A549 (cell line): ENCODE data around the gene LOXL4. TPM values are rescaled to one million over a fixed set of nuclear protein-coding genes. Genes with fewer than 3 reads are reported as not detected.
A peak's percentile ranks its signal among the peaks of the same experiment; 100 is the strongest.

Source experiments
- ATAC-seq, 2 experiments: fragments of 200-7000 bp in 1 of 2; fragments of >200 bp in 1 of 2; cut with Nextera tagmentation in 1 of 2; cut with Tn5 transposase in 1 of 2; 3 replicates each; pipeline versions ENCODE4 v1.8.0 to v1.9.1; 2018 to 2020; ENCODE audit warnings: mild to moderate bottlenecking in 1 of 2, moderate library complexity in 1 of 2
- CTCF ChIA-PET: fragments of 300-600 bp; sonication (Branson Sonifier 250); formaldehyde crosslinking; extraction: SDS; loops from one replicate; lab custom pipeline; 2021; ENCODE audit warnings: antibody characterized with exemption, inconsistent platforms; lab: Yijun Ruan, JAX
- POLR2A ChIA-PET: fragments of 350-600 bp; formaldehyde crosslinking; extraction: SDS; loops from one replicate; lab custom pipeline; 2021; ENCODE audit warnings: antibody characterized with exemption, inconsistent platforms; lab: Yijun Ruan, JAX
- DNase-seq, 2 experiments: peaks; one replicate each; pipeline versions ENCODE4 v3.0.0 to v3.0.0-alpha.2; 2011 to 2016; ENCODE audit warnings: low read depth in 1 of 2, low spot score in 1 of 2
- FAIRE-seq: peaks from 2 replicates; lab custom pipeline; 2011; peaks lifted over from hg19 to GRCh38; lab: Jason Lieb, UNC
- H3K27ac ChIP-seq, 2 experiments: fragments of >200 bp; sonication (Bioruptor Twin); formaldehyde crosslinking; 3 replicates each; pipeline ENCODE4 v1.5.1; 2016 to 2017
- H3K4me1 ChIP-seq: fragments of >200 bp; sonication (Bioruptor Twin); formaldehyde crosslinking; 3 replicates; pipeline ENCODE4 v1.6.1; 2016
- H3K4me2 ChIP-seq: fragments of >200 bp; sonication (Bioruptor Twin); formaldehyde crosslinking; 3 replicates; pipeline ENCODE4 v1.6.1; 2016
- H3K4me3 ChIP-seq: fragments of >200 bp; sonication (Bioruptor Twin); formaldehyde crosslinking; 3 replicates; pipeline ENCODE4 v1.5.1; 2016
- H3K9me3 ChIP-seq: fragments of >200 bp; sonication (Bioruptor Twin); formaldehyde crosslinking; 3 replicates; pipeline ENCODE4 v1.6.1; 2016
- BHLHE40 ChIP-seq: IDR thresholded peaks from 2 replicates; pipeline ENCODE4 v1.6.1; 2012; ENCODE audit warnings: low read depth, low read length, inconsistent platforms
- ESRRA ChIP-seq: fragments of 150-350 bp; IDR thresholded peaks from 2 replicates; pipeline ENCODE4 v1.6.1; 2014; ENCODE audit warnings: mild to moderate bottlenecking, low read length, borderline replicate concordance
- FOSB ChIP-seq: fragments of 250-450 bp; sonication (Bioruptor Pico); IDR thresholded peaks from 2 replicates; pipeline ENCODE4 v1.5.0; 2020; ENCODE audit warnings: mild to moderate bottlenecking, moderate library complexity
- HOXB13 ChIP-seq: fragments of 250-450 bp; sonication (Bioruptor Pico); IDR thresholded peaks from 2 replicates; pipeline ENCODE4 v1.5.0; 2020; ENCODE audit warnings: low read depth, mild to moderate bottlenecking, moderate library complexity
- JUN ChIP-seq, 2 experiments: fragments of >200 bp; sonication (Bioruptor Twin); formaldehyde crosslinking; IDR thresholded peaks; 2 replicates in 1 of 2; 3 replicates in 1 of 2; pipeline ENCODE4 v1.6.1; 2016 to 2017
- JUNB ChIP-seq: fragments of >200 bp; sonication (Bioruptor Twin); formaldehyde crosslinking; IDR thresholded peaks from 2 replicates; pipeline ENCODE4 v1.6.1; 2016
- KDM1A ChIP-seq: fragments of 200-600 bp; sonication (generic); IDR thresholded peaks from 2 replicates; pipeline ENCODE4 v1.6.1; 2016; ENCODE audit warnings: low read depth, mild to moderate bottlenecking
- KDM5A ChIP-seq: fragments of 200-600 bp; sonication (generic); IDR thresholded peaks from 2 replicates; pipeline ENCODE4 v1.6.1; 2016; ENCODE audit warnings: antibody characterized with exemption, mild to moderate bottlenecking
- MAFK ChIP-seq: fragments of 450-650 bp; IDR thresholded peaks from 2 replicates; pipeline ENCODE4 v1.6.1; 2014; ENCODE audit not compliant: partially characterized antibody
- MAZ ChIP-seq: fragments of 150-350 bp; IDR thresholded peaks from 2 replicates; pipeline ENCODE4 v1.6.1; 2014; ENCODE audit warnings: antibody characterized with exemption, low read depth, low read length, borderline replicate concordance
- NFE2L2 ChIP-seq: fragments of 150-350 bp; conservative IDR thresholded peaks from 2 replicates; pipeline ENCODE4 v1.6.1; 2014; ENCODE audit warnings: low read length
- NPAS2 ChIP-seq: fragments of 250-450 bp; sonication (Bioruptor Pico); IDR thresholded peaks from 2 replicates; pipeline ENCODE4 v1.8.0; 2022; ENCODE audit warnings: mild to moderate bottlenecking, moderate library complexity, borderline replicate concordance
- PHF8 ChIP-seq: fragments of 200-600 bp; sonication (generic); IDR thresholded peaks from 2 replicates; pipeline ENCODE4 v1.6.1; 2016; ENCODE audit warnings: low read depth, mild to moderate bottlenecking, antibody characterized with exemption, moderate library complexity, borderline replicate concordance
- POLR2AphosphoS2 ChIP-seq: conservative IDR thresholded peaks from 2 replicates; pipeline ENCODE4 v1.6.1; 2012; ENCODE audit warnings: low read length, improper control_type of control experiment, inconsistent platforms
- RAD21 ChIP-seq, 2 experiments: fragments of >200 bp in 1 of 2; sonication (Bioruptor Twin) in 1 of 2; formaldehyde crosslinking in 1 of 2; IDR thresholded peaks in 1 of 2; conservative IDR thresholded peaks in 1 of 2; 2 replicates in 1 of 2; 3 replicates in 1 of 2; pipeline ENCODE4 v1.6.1; 2012 to 2018; ENCODE audit warnings: inconsistent platforms in 1 of 2
- SMC3 ChIP-seq: fragments of >200 bp; sonication (Bioruptor Twin); formaldehyde crosslinking; IDR thresholded peaks from 3 replicates; pipeline ENCODE4 v1.6.1; 2018; ENCODE audit warnings: inconsistent platforms
- TP53 ChIP-seq: fragments of 250-450 bp; sonication (Bioruptor Pico); IDR thresholded peaks from 2 replicates; pipeline ENCODE4 v1.5.0; 2021; ENCODE audit warnings: mild to moderate bottlenecking, moderate library complexity
- ZC3H11A ChIP-seq: fragments of 450-650 bp; IDR thresholded peaks from 2 replicates; pipeline ENCODE4 v1.6.1; 2014; ENCODE audit warnings: antibody characterized with exemption, mild to moderate bottlenecking
- ZFP36 ChIP-seq: fragments of 450-650 bp; IDR thresholded peaks from 2 replicates; pipeline ENCODE4 v1.6.1; 2014; ENCODE audit warnings: borderline replicate concordance; ENCODE audit not compliant: partially characterized antibody
- WGBS: methylation state at CpG from one replicate; pipeline ENCODE4 v1.1.6; 2017; ENCODE audit errors: missing lambda C conversion rate; 5-methylcytosine and 5-hydroxymethylcytosine counted together
- polyA plus RNA-seq, 4 experiments: library from polyadenylated mRNA; depleted of rRNA in 3 of 4; stranded (reverse); fragments of >200 nt; fragmentation: RNase III in 1 of 4; extraction: RNeasy Plus Mini Kit Qiagen cat#74134 plus additional on column Dnase treatment in 1 of 4; gene quantifications; 2 replicates in 3 of 4; 3 replicates in 1 of 4; pipeline ENCODE4 v1.2.3, GENCODE V29; 2011 to 2017
- TF ChIP-seq, protein P1 (sequence below): IDR thresholded peaks from 2 replicates; pipeline ENCODE4 v1.6.1; 2012
- TF ChIP-seq, protein P2 (sequence below): fragments of >200 bp; sonication (Bioruptor Twin); formaldehyde crosslinking; IDR thresholded peaks from 2 replicates; pipeline ENCODE4 v1.6.1; 2016
- TF ChIP-seq, protein P3 (sequence below): fragments of 250-450 bp; sonication (Bioruptor Pico); IDR thresholded peaks from 2 replicates; pipeline ENCODE4 v1.5.0; 2021; ENCODE audit warnings: mild to moderate bottlenecking, moderate library complexity, borderline replicate concordance
- TF ChIP-seq, protein P4 (sequence below): fragments of >200 bp; sonication (Bioruptor Twin); formaldehyde crosslinking; IDR thresholded peaks from 3 replicates; pipeline ENCODE4 v1.5.1; 2016

The LOXL4 gene
- polyA plus RNA-seq, 2 of the 4 experiments (the other 2 are of a cell fraction) = 1.6 to 2.1 TPM

DNA sequence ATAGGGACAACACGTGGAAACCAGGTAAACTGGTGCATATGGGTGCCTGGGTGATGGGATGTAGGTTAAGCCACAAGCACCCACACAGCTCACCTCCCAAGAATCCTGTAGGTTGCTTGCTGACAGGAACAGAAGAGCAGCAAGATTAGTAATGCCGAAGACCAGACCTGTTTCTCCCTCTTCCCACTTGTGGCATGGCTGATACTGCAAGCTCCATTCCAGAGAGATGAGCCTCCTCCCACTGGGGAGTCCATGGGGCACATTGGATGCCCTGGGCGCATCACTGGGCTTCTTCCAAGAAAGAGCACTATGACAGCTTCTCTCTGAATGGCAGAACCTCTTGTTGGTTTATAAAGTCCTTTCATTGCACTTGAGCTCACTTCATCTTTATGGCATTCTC, 44.4 kb upstream of the LOXL4 start:
- H3K27ac ChIP-seq = no peak overlapping the region
- POLR2A ChIA-PET = no interaction called here
- H3K9me3 ChIP-seq = no peaks in the 10 kb centered on the region
- TF ChIP-seq, protein P1, sequence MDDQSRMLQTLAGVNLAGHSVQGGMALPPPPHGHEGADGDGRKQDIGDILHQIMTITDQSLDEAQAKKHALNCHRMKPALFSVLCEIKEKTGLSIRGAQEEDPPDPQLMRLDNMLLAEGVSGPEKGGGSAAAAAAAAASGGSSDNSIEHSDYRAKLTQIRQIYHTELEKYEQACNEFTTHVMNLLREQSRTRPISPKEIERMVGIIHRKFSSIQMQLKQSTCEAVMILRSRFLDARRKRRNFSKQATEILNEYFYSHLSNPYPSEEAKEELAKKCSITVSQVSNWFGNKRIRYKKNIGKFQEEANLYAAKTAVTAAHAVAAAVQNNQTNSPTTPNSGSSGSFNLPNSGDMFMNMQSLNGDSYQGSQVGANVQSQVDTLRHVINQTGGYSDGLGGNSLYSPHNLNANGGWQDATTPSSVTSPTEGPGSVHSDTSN = no peak
- no peak for TF ChIP-seq ESRRA
- no peak for TF ChIP-seq JUNB
- no peak for TF ChIP-seq FOSB (CRISPR knock-in tag)
- TF ChIP-seq NFE2L2 = no peak
- no peak for TF ChIP-seq NPAS2 (CRISPR knock-in tag)
- TF ChIP-seq MAZ = no peak
- TF ChIP-seq ZFP36 = no peak
- TF ChIP-seq KDM1A = no peak
- CTCF ChIA-PET = interaction anchor here (0.9 to 3.2 kb wide), 8 partner anchors 11 to 521 kb away, joined by 3 to 15 read pairs (median 4); no protein-coding TSS in a partner anchor
- ATAC-seq = no peak
- no peak overlapping the region for H3K4me3 ChIP-seq
- no peaks in the 10 kb centered on the region for H3K4me1 ChIP-seq
- H3K4me2 ChIP-seq = no peak overlapping the region
- FAIRE-seq = no peak
- DNase-seq = no peak
- WGBS = 44% methylated on average over 3 of the region's 3 CpGs

DNA sequence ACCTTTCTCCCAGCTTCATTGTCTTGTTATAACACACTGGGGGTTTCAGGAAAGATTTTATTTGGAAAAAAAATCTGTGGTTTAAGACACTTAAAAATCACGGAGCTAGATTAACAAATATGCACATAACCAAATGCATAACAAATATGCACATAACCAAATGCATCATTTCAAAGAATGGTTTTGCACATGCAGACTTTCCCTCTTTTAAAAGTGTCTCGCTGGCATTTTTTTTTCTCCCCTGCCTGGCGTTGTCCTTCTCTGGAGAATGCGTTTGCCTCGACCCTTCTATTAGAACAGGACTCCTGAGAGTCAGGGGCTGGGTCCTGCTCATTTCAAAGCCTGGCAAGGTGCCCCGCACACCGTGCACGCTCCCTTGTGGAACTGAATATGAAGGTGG, 42.7 kb upstream of the LOXL4 start:
- H3K4me2 ChIP-seq = no peak overlapping the region
- ChIA-PET CTCF (interaction anchor here (1.5 to 3.8 kb wide), 13 partner anchors 11 to 156 kb away, joined by 3 to 68 read pairs (median 11); no protein-coding TSS in a partner anchor), POLR2A (no interaction called here)
- no peaks in the 10 kb centered on the region for H3K9me3 ChIP-seq
- ATAC-seq (no peak), DNase-seq (no peak)
- H3K27ac ChIP-seq = no peak overlapping the region
- no peak overlapping the region for H3K4me3 ChIP-seq
- TF ChIP-seq NPAS2 (CRISPR knock-in tag) (no peak), ZFP36 (no peak), MAFK (no peak), JUN (IDR thresholded peaks at IDR 0.05) (no peak), BHLHE40 (no peak)
- TF ChIP-seq, all 56 proteins: peak for 0
- FAIRE-seq = no peak
- H3K4me1 ChIP-seq = no peaks in the 10 kb centered on the region
- WGBS = 81% methylated on average over 8 of the region's 8 CpGs

DNA sequence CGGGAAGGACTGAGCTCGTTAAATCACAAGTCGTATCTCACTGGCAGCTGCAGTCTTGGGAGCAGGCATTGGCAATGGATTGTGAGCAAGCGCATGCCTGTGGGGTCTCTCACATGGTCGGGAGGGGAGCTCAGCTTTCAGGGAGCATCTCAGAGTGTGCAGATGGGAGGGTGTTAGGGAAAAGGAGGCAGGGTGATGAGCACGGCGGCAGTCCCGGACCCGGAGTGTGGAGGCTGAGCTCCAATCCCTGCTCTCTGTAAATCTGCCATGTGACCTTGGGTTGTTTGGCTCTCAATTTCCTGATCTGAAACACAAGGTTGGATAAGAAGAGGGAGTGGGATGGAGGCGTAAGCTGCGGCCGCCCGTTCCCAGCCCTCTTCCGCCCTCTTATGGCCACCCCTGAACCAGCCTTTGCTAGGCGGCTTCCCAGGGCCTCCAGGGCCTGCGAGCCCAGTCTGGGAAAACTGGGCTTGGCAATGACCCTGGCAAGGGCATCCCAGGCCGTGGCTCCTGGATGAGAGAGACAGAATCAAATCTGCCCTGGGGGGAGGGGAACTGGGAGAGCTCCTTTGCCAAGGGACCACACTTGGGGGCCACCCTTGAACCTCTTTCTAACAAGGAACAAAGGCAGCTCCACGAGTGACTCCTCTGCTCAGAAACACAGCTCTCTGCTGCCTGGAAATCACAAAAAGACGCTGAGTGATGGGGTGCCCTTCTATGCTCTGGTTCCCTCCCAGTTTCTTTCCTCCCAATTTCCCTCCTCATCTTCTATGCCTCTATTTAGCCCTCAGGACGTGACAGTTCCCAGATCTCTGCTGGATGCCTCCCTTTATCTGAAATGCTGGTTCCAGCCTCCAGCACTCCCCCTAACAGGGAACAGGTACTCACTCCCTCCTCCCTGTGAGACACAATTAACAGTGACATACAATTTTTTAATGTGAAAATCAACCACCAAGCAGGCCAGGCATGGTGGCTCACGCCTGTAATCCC, 41.7 kb upstream of the LOXL4 start:
- no peaks in the 10 kb centered on the region for H3K9me3 ChIP-seq
- peak overlapping the region; percentile 53 for H3K4me2 ChIP-seq
- no peaks in the 10 kb centered on the region for H3K4me1 ChIP-seq
- DNase-seq = peak; percentile 68 to 89
- peak; percentile 95 to 99 for ATAC-seq
- H3K4me3 ChIP-seq = no peak overlapping the region
- ChIA-PET CTCF (interaction anchor here (0.7 to 3.8 kb wide), 58 partner anchors 9 to 1149 kb away, joined by 3 to 68 read pairs (median 5); no protein-coding TSS in a partner anchor), POLR2A (interaction anchor here (1.0 kb wide), 1 partner anchor 175 kb away, joined by 3 read pairs; the partner anchor contains the start of gene R3HCC1L)
- 30% methylated on average over 21 of the region's 21 CpGs for WGBS
- H3K27ac ChIP-seq = peak overlapping the region in 1 of 2 experiments; percentile 35; a peak in 1 of 6 replicates
- no peak for FAIRE-seq
- TF ChIP-seq, protein P1 = no peak
- peak; percentile 90 to 93 for TF ChIP-seq RAD21 (conservative IDR thresholded peaks at IDR 0.05 in 1 of 2, IDR thresholded peaks at IDR 0.05 in 1 of 2)
- TF ChIP-seq NFE2L2 = no peak
- TF ChIP-seq MAZ = no peak
- TF ChIP-seq NPAS2 (CRISPR knock-in tag) = no peak
- TF ChIP-seq PHF8 = no peak
- no peak for TF ChIP-seq TP53 (CRISPR knock-in tag)
- TF ChIP-seq, protein P2, sequence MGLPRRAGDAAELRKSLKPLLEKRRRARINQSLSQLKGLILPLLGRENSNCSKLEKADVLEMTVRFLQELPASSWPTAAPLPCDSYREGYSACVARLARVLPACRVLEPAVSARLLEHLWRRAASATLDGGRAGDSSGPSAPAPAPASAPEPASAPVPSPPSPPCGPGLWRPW = no peak
- TF ChIP-seq, protein P3, sequence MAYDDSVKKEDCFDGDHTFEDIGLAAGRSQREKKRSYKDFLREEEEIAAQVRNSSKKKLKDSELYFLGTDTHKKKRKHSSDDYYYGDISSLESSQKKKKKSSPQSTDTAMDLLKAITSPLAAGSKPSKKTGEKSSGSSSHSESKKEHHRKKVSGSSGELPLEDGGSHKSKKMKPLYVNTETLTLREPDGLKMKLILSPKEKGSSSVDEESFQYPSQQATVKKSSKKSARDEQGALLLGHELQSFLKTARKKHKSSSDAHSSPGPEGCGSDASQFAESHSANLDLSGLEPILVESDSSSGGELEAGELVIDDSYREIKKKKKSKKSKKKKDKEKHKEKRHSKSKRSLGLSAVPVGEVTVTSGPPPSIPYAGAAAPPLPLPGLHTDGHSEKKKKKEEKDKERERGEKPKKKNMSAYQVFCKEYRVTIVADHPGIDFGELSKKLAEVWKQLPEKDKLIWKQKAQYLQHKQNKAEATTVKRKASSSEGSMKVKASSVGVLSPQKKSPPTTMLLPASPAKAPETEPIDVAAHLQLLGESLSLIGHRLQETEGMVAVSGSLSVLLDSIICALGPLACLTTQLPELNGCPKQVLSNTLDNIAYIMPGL (CRISPR knock-in tag) = no peak
- TF ChIP-seq, protein P4, sequence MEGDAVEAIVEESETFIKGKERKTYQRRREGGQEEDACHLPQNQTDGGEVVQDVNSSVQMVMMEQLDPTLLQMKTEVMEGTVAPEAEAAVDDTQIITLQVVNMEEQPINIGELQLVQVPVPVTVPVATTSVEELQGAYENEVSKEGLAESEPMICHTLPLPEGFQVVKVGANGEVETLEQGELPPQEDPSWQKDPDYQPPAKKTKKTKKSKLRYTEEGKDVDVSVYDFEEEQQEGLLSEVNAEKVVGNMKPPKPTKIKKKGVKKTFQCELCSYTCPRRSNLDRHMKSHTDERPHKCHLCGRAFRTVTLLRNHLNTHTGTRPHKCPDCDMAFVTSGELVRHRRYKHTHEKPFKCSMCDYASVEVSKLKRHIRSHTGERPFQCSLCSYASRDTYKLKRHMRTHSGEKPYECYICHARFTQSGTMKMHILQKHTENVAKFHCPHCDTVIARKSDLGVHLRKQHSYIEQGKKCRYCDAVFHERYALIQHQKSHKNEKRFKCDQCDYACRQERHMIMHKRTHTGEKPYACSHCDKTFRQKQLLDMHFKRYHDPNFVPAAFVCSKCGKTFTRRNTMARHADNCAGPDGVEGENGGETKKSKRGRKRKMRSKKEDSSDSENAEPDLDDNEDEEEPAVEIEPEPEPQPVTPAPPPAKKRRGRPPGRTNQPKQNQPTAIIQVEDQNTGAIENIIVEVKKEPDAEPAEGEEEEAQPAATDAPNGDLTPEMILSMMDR = peak; percentile 74
- peak; percentile 83 for TF ChIP-seq SMC3
- TF ChIP-seq POLR2AphosphoS2 = no peak
- no peak for TF ChIP-seq HOXB13
- TF ChIP-seq KDM5A = no peak
- TF ChIP-seq ZC3H11A = no peak
